GM12865 (cell line): ENCODE data around the gene HTRA3.

Experiments used
- DNase-seq: peaks from one replicate; pipeline ENCODE4 v3.0.0; 2010; ENCODE audit warnings: low read depth
- H3K4me3 ChIP-seq: 2 replicates; pipeline ENCODE4 v1.5.1; 2011; ENCODE audit warnings: mild to moderate bottlenecking, low read depth, low read length, control low read depth
- CTCF ChIP-seq: IDR thresholded peaks from 2 replicates; pipeline ENCODE4 v1.5.1; 2011; ENCODE audit warnings: low read length, control low read depth, low read depth, inconsistent platforms; ENCODE audit not compliant: insufficient read depth; ENCODE audit errors: missing control alignments

The HTRA3 gene

GRCh38 chr4:8274765-8275547 is 5.4 kb downstream of the HTRA3 start:
- DNase-seq = no peak
- no peak overlapping the region for H3K4me3 ChIP-seq
- no peak for TF ChIP-seq CTCF

- no peak overlapping the region for H3K4me3 ChIP-seq
- DNase-seq = no peak
- no peak for TF ChIP-seq CTCF
Observed at GRCh38 chr4:8275548-8275910, 6.0 kb downstream of the HTRA3 start.

GRCh38 chr4:8276358-8277240 is 7.0 kb downstream of the HTRA3 start:
- DNase-seq = no peak

GRCh38 chr4:8277356-8278008 is 7.9 kb downstream of the HTRA3 start:
- TF ChIP-seq CTCF = no peak
- H3K4me3 ChIP-seq = no peak overlapping the region
- no peak for DNase-seq

More at GRCh38 chr4:8276358-8277240, 7.0 kb downstream of the HTRA3 start:
- H3K4me3 ChIP-seq = no peak overlapping the region
- no peak for TF ChIP-seq CTCF

GRCh38 chr4:8278009-8278395 is 8.4 kb downstream of the HTRA3 start:
- TF ChIP-seq CTCF = no peak
- DNase-seq = no peak

GRCh38 chr4:8278421-8279287 is 9.1 kb downstream of the HTRA3 start:
- no peak overlapping the region for H3K4me3 ChIP-seq
- DNase-seq = no peak
- no peak for TF ChIP-seq CTCF

More at GRCh38 chr4:8278009-8278395, 8.4 kb downstream of the HTRA3 start:
- H3K4me3 ChIP-seq = no peak overlapping the region
